Activated naive CD8-positive, alpha-beta T cell treated with anti-CD3 and anti-CD28 coated beads, Interleukin-2, amount 50 U/mL, for 16 hours (primary cell): ENCODE measurements around the gene SPATA46.
"Not testable (repeated sequence)": the region's sequence is repeated elsewhere in the genome, so short reads cannot be mapped to it uniquely, and the experiment has no call there.

Experiments used
- DNase-seq: peaks from one replicate; pipeline ENCODE4 v3.0.0-alpha.2; 2020; ENCODE audit warnings: low read depth, low spot score

SPATA46 gene

GRCh38 chr1:162376691-162377090, at the start of gene SPATA46:
Gene SPATA46, minus strand, starts transcription at chr1:162376854. Its CDS starts 64 bp downstream, at chr1:162376790.
- DNase-seq: no peak

DNA sequence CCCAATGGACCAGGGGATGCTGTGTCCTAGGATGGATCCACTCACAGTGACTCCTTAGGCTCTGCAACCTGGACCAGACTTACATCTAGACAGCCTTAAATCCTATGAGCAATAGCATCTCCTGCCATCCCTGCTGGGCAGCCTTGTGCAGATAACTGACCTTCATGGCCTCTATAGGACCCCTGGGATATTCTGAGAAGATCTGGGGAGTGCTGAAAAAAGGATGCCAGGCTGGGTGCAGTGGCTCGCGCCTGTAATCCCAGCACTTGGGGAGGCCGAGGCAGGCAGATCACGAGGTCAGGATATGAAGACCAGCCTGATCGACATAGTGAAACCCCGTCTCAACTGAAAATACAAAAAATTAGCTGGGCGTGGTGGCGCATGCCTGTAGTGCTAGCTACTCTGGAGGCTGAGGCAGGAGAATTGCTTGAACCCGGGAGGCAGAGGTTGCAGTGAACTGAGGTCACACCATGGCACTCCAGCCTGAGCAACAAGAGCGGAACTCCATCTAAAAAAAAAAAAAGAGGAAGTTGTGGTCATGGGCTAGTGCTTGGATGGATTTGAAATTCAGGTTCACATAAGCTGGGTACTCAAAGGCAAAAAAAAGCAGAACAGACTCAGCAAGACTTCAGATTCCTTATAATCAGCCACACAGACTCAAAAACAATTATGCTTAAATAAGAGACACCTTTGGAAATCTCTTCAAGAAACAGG, 46.2 kb upstream of the SPATA46 start:
- no peak for DNase-seq

DNA sequence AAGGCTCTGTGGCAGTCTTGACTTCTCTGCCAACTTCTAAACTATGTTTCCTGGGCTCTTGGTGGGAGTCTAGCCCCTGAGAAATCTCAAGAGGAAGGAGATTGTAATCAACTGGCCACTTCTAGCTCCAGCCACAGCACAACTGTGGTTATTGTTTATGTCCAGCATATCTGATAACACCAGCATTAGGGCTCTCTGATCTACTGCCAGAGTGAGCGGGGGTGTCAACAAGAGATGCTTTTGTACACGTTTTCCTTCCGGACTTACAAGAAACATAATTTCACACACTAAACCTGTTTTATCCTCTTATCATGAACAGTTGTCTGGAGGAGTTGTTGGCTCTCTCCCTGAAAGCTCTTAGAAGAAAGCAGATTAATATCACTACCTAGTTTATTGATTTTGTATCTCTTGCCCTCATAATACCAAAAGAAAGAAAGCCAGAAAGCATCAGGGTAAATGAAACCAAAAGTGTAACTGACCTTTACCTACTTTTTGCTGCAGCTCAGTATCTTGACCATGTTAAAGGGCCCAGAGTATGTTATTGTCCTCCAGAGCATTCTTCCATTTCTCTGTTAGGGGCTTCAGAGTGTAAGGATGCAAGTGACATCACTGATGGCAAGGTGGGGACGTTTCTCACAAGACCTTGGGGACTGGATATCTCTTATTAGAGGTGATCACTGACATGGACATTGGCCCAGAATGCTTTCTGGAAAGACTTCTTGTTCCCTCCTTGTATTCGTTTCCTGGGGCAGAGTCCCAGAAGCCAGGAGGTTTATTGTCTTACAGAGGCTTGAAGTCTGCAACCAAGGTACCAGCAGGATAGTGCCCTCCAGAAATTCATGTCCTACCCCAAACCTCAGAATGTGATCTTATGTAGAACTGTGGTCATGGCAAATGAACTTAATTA, 44.9 kb upstream of the SPATA46 start:
- DNase-seq: no peak

DNA sequence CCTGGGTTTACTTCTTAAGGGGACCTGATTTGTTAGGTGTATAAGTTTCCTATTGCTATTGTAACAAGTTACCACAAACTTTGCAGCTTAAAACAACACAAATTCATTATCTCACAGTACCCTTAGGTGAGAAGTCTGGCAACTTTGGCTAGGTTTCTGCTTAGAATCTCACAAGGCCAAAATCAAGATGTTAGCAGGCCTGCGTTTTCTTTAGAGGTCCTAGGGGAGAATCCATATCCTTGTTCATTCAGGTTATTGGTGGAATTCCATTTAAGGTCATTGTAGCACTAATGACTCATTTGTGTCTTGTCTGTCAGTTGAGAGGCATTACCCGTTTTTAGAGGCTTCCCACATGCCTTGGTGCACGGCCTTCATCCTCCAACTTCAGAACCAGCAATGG, 43.5 kb upstream of the SPATA46 start:
- DNase-seq: no peak

- DNase-seq: not testable (repeated sequence)
Observed at GRCh38 chr1:162419450-162419931, 42.8 kb upstream of the SPATA46 start.

DNA sequence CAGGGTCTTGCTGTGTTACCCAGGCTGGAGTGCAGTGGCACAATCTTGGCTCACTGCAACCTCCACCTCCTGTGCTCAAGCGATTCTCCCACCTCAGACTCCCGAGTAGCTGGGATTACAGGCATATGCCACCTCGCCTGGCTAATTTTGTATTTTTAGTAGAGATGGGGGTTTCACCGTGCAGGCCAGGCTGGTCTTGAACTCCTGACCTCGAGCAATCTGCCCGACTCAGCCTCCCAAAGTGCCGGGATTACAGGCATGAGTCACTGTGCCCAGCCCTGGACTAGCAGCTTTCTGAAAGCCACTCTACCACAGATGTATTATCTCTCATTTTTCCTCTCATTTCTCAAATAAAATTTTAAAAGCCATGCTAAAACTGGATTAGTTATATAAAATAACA, 41.9 kb upstream of the SPATA46 start:
- not testable (repeated sequence) for DNase-seq

DNA sequence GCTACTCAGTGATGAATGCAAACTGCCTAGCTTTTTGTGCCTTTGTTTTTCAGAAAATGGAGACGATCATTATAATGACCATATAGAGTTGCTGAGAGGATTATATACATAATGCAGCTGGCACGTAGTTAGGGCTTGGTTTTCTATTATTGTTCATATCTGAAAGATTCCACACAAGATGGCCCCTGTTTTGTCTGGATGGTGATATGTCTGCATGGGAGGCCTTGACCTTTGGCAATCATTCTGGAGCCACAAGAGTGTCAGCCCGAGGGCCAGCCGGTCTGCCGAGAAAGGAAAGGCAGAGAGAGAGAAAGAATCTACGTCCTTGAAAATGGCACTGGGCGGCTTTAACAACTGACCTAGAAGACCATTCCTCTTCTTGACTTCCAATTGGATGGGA, 41.0 kb upstream of the SPATA46 start:
- DNase-seq: no peak

GRCh38 chr1:162416909-162417308, 40.3 kb upstream of the SPATA46 start:
- DNase-seq: no peak

- DNase-seq: no peak
Observed at GRCh38 chr1:162416215-162416614, 39.6 kb upstream of the SPATA46 start.

DNA sequence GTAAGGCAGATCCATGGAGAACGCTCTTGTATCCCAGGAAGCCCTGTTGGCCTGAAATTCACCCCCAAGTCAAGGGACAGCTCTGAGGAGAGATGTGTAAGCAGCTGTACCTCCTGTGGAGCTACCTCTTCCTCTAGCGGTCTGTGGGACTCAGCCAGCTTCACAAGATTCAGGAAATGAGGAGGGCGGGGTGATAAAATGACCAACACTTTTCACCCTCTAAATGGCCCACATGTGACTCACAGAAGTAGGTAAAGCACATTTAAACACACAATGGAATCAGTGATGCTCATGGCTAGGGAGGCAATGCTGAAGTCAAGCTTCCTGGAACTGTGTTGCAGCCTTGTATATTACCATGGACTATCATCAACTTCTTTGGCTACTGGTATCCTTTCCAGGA, 35.3 kb upstream of the SPATA46 start, which contains the start of gene SH2D1B:
SH2D1B (minus strand) TSS at position 135 of the 400 bp plus-strand sequence; CDS start at position 15, 120 bp downstream.
- no peak for DNase-seq

DNA sequence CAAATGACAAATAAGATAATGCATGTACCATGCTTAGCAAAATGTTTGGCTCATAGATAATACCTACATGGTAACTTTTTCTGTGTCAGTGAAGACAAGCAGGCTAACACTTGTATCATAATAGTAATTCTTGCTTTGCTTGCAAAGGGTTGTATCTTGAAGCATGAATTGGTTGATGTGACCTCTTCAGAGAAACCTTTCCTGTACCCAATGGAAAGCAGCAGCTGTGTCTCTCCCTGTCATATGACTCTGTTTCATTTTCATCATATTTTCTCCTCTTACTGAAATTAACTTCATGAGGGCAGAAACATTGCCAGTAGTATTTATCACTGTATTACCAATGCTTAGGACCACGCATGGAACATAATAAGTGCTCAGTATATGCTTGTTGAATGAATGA, 30.9 kb upstream of the SPATA46 start:
- no peak for DNase-seq

DNA sequence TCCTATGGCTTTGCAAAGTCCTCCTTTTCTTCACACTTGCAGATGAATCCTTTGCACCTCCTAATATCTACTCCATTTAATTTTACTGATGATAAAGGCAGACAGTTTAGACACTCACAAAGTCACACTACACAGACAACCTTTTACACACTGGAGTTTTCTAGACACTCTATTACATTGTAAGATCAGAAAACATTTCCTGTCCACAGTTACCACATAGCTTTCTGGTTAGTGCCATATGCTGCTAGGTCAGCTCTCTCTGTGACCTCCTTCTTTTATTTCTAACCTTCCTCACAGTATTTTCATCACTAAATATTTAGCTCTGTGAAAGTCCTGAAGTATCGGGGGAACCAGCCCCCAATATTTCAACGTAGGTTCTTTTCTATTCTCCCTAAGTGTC, 30.2 kb upstream of the SPATA46 start:
- no peak for DNase-seq

DNA sequence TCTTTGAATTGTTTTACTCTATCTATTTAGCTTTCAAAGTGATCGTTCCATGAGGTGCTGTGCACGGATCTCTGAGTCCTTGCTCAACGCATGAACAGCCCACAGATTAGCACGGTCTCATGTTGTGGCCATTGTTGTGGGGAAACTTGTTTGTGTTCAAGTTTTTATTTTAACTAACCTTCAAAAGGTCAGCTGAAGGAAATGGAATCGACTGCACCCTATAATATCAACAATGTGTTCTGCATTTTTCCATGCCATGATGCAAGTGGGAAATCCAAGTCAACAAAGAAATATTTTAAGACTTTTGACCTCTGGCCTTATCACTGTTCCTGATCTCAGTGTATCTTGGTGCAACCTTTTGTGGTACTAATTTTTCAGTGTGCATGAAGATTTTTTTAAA, 29.1 kb upstream of the SPATA46 start:
- no peak for DNase-seq

DNA sequence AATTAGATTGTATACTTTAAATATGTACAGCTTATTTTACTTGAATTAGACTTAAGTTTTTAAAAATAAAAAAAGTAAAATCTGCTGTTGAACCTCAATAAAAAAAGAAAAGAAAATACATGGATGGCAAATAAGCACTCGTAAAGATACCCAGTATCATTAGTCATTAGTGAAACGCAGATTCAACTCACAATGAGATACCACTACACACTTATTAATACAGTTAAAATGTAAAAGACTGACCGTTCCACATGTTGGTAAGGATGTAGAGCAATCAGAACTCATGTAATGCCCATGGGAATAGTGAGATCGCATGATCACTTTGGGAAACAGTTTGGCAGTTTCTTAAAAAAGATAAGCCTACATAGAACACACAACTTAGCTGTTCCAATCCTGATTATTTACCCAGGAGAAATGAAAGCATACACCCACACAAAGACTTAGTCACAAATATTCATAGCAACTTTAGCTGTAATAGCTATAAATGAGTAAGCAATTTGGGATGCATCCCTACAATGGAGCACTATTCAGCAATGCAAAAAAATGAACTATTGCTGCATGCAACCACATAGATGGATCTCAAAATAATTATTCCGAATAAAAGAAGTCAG, 28.0 kb upstream of the SPATA46 start:
- no peak for DNase-seq

- DNase-seq: no peak
Observed at GRCh38 chr1:162400790-162401355, 24.2 kb upstream of the SPATA46 start.

GRCh38 chr1:162398999-162399580, 22.4 kb upstream of the SPATA46 start:
- no peak for DNase-seq

GRCh38 chr1:162397943-162398560, 21.4 kb upstream of the SPATA46 start:
- no peak for DNase-seq

- DNase-seq: no peak
Observed at GRCh38 chr1:162397039-162397448, 20.4 kb upstream of the SPATA46 start.

DNA sequence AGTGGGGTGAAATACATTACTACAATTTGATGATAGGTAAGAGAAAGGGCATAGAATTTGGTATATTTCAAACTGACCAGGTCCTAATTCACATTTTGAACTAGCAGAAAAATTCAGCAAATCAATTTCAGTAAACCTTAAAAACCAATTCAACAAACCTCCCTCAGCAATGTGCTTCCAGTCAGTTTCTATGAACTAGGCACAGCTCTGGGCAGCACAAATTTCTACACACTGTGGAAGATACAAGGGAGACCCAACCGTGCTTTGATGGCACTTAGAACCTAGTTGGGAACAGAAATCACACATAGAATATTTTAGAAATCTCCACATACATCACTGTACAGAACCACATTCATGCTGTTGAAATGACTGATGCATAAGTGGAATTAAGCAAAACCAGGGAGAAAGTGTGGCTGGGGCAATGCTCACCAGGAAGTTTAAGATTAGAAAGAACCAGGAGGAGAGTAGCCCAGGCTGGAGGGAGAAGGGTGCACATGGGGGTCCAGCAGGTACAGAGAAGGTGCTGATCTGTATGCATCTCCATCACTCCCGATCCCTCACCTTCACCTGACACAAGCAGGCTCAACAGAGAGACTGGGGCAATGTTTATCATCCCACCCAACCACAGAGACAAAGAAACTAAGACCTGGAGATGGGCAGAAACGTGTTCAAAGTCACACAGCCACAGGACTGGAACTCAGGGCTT, 19.7 kb upstream of the SPATA46 start:
- no peak for DNase-seq
